COLO668 (cell line): ENCODE results near the gene SFT2D2.

ENCODE experiments used
- DNase-seq: peaks from one replicate; lab custom pipeline; 2025; ENCODE audit not compliant: unreplicated experiment; lab: John Stamatoyannopoulos, UW

The SFT2D2 gene

GRCh38 chr1:168264296-168264695 is 38.5 kb downstream of the SFT2D2 start:
- no peak for DNase-seq

- DNase-seq: no peak
Observed at GRCh38 chr1:168265596-168265995, 39.8 kb downstream of the SFT2D2 start.

- DNase-seq: no peak
Observed at GRCh38 chr1:168266644-168267186, 40.9 kb downstream of the SFT2D2 start.

- DNase-seq: no peak
Observed at GRCh38 chr1:168271636-168272035, 45.8 kb downstream of the SFT2D2 start.

- DNase-seq: no peak
Observed at GRCh38 chr1:168273575-168273974, 47.8 kb downstream of the SFT2D2 start.

- peak; percentile 18 for DNase-seq
Observed at GRCh38 chr1:168279253-168279652, 53.4 kb downstream of the SFT2D2 start.

- DNase-seq: no peak
Observed at GRCh38 chr1:168280296-168280927, 54.6 kb downstream of the SFT2D2 start, which contains the start of gene TBX19. TSS of gene TBX19 (plus strand) at chr1:168280877. CDS start at chr1:168281091, 214 bp downstream.

- no peak for DNase-seq
Observed at GRCh38 chr1:168281603-168282325, 56.0 kb downstream of the SFT2D2 start.

GRCh38 chr1:168285521-168285790 is 59.7 kb downstream of the SFT2D2 start:
- no peak for DNase-seq

- peak; percentile 18 for DNase-seq
Observed at GRCh38 chr1:168285971-168286927, 60.4 kb downstream of the SFT2D2 start.

GRCh38 chr1:168287237-168287664 is 61.4 kb downstream of the SFT2D2 start:
- no peak for DNase-seq

- no peak for DNase-seq
Observed at GRCh38 chr1:168288311-168289052, 62.7 kb downstream of the SFT2D2 start.

GRCh38 chr1:168291222-168291837 is 65.5 kb downstream of the SFT2D2 start:
- DNase-seq: no peak

- no peak for DNase-seq
Observed at GRCh38 chr1:168293356-168293755, 67.6 kb downstream of the SFT2D2 start.

GRCh38 chr1:168295411-168296114 is 69.8 kb downstream of the SFT2D2 start:
- DNase-seq: no peak

- no peak for DNase-seq
Observed at GRCh38 chr1:168297019-168297730, 71.4 kb downstream of the SFT2D2 start.

GRCh38 chr1:168298446-168298845 is 72.6 kb downstream of the SFT2D2 start:
- no peak for DNase-seq

GRCh38 chr1:168300626-168301025 is 74.8 kb downstream of the SFT2D2 start:
- no peak for DNase-seq
